H1 (cell line): Measurements from ENCODE around the gene WDR27. TPM values are rescaled to one million over a fixed set of nuclear protein-coding genes. Genes with fewer than 3 reads are reported as not detected.

ENCODE experiments used
- CTCF ChIA-PET: fragments of 300-600 bp; sonication (Branson Sonifier 250); formaldehyde crosslinking; loops from one replicate; lab custom pipeline; 2021; ENCODE audit not compliant: partially characterized antibody; lab: Charles Lee
- POLR2A ChIA-PET: fragments of 300-600 bp; sonication (Branson Sonifier 250); formaldehyde crosslinking; loops from one replicate; lab custom pipeline; 2021; ENCODE audit warnings: inconsistent platforms; ENCODE audit not compliant: partially characterized antibody; lab: Charles Lee
- DNase-seq, 2 experiments: peaks; one replicate each; pipeline versions ENCODE4 v3.0.0 to v3.0.0-alpha.2; 2010 to 2022; ENCODE audit warnings: low spot score in 2 of 2, low read depth in 1 of 2, mixed read lengths in 1 of 2
- FAIRE-seq: peaks from 2 replicates; lab custom pipeline; 2011; peaks lifted over from hg19 to GRCh38; lab: Jason Lieb, UNC
- H2AFZ ChIP-seq: 2 replicates; pipeline ENCODE4 v1.8.1; 2012; ENCODE audit warnings: low read length, inconsistent platforms
- H2AK5ac ChIP-seq: 2 replicates; pipeline ENCODE4 v1.6.1; 2013; ENCODE audit warnings: low read depth, low read length
- H2BK120ac ChIP-seq: replicated peaks from 2 replicates; pipeline ENCODE3; 2013; ENCODE audit warnings: low read depth, low read length, inconsistent platforms
- H2BK12ac ChIP-seq: 2 replicates; pipeline ENCODE4 v1.6.1; 2013; ENCODE audit warnings: low read depth, low read length
- H2BK15ac ChIP-seq: 2 replicates; pipeline ENCODE4 v1.6.1; 2013; ENCODE audit warnings: low read length
- H2BK20ac ChIP-seq: 2 replicates; pipeline ENCODE4 v1.6.1; 2013; ENCODE audit warnings: low read length
- H2BK5ac ChIP-seq: 2 replicates; pipeline ENCODE4 v1.6.1; 2013; ENCODE audit warnings: low read depth, low read length
- H3K14ac ChIP-seq: 2 replicates; pipeline ENCODE4 v1.6.1; 2013; ENCODE audit warnings: inconsistent platforms; ENCODE audit not compliant: insufficient read length
- H3K18ac ChIP-seq: 2 replicates; pipeline ENCODE4 v1.6.1; 2013; ENCODE audit warnings: low read length; ENCODE audit errors: extremely low read depth
- H3K23ac ChIP-seq: 2 replicates; pipeline ENCODE4 v1.6.1; 2013; ENCODE audit warnings: inconsistent platforms; ENCODE audit not compliant: insufficient read length
- H3K23me2 ChIP-seq: 2 replicates; pipeline ENCODE4 v1.6.1; 2013; ENCODE audit warnings: low read depth, low read length
- H3K27ac ChIP-seq: 2 replicates; pipeline ENCODE4 v1.6.1; 2011; ENCODE audit warnings: low read depth, low read length, inconsistent platforms
- H3K27me3 ChIP-seq, 4 experiments: replicated peaks in 1 of 4; 1 replicate in 1 of 4; 2 replicates in 3 of 4; pipeline versions ENCODE4 v1.6.1 to v1.8.1; 2011 to 2013; ENCODE audit warnings: low read length in 3 of 4, mild to moderate bottlenecking in 3 of 4, inconsistent platforms in 2 of 4, mixed read lengths in 2 of 4, moderate library complexity in 1 of 4; ENCODE audit not compliant: control insufficient read depth in 3 of 4, insufficient read depth in 3 of 4; ENCODE audit errors: extremely low read depth in 1 of 4
- H3K36me3 ChIP-seq, 4 experiments: 2 replicates each; pipeline versions ENCODE4 v1.6.1 to v1.8.1; 2011 to 2013; ENCODE audit warnings: mild to moderate bottlenecking in 4 of 4, low read length in 3 of 4, moderate library complexity in 2 of 4, control low read depth in 1 of 4, inconsistent platforms in 1 of 4; ENCODE audit not compliant: insufficient read depth in 4 of 4, control insufficient read depth in 2 of 4
- H3K4ac ChIP-seq: replicated peaks from 2 replicates; pipeline ENCODE3; 2013; ENCODE audit warnings: low read length, low read depth, mixed read lengths, inconsistent platforms; ENCODE audit not compliant: insufficient read length
- H3K4me1 ChIP-seq, 4 experiments: replicated peaks in 1 of 4; 1 replicate in 1 of 4; 2 replicates in 3 of 4; pipeline versions ENCODE4 v1.6.1 to v1.8.1; 2011 to 2013; ENCODE audit warnings: low read length in 3 of 4, inconsistent platforms in 2 of 4, mixed read lengths in 1 of 4; ENCODE audit not compliant: insufficient read depth in 4 of 4, control insufficient read depth in 3 of 4
- H3K4me2 ChIP-seq, 2 experiments: 2 replicates each; pipeline versions ENCODE4 v1.6.1 to v1.8.1; 2011 to 2013; ENCODE audit warnings: low read depth in 2 of 2, low read length in 2 of 2, control low read depth in 1 of 2, inconsistent platforms in 1 of 2, mild to moderate bottlenecking in 1 of 2; ENCODE audit not compliant: insufficient read depth in 1 of 2
- H3K4me3 ChIP-seq, 4 experiments: fragments of 200-600, 300-600 bp in 1 of 4; sonication (generic), shearing (Covaris generic), sonication (Bioruptor Twin) in 1 of 4; 2 replicates each; pipeline versions ENCODE4 v1.5.1 to v1.8.1; 2011 to 2016; ENCODE audit warnings: low read length in 4 of 4, low read depth in 3 of 4, control low read depth in 2 of 4, inconsistent platforms in 2 of 4, mild to moderate bottlenecking in 2 of 4, mixed read lengths in 1 of 4, moderate library complexity in 1 of 4; ENCODE audit not compliant: insufficient read depth in 2 of 4; ENCODE audit errors: extremely low read depth in 1 of 4
- H3K56ac ChIP-seq: replicated peaks from 2 replicates; pipeline ENCODE3; 2013; ENCODE audit warnings: low read depth, mild to moderate bottlenecking, mixed read lengths, low read length, inconsistent platforms; ENCODE audit not compliant: insufficient read length
- H3K79me1 ChIP-seq: 2 replicates; pipeline ENCODE4 v1.6.1; 2013; ENCODE audit warnings: low read depth, low read length, control low read depth
- H3K79me2 ChIP-seq, 2 experiments: 2 replicates each; pipeline versions ENCODE4 v1.6.1 to v1.8.1; 2012 to 2013; ENCODE audit warnings: low read length in 2 of 2, mild to moderate bottlenecking in 2 of 2, inconsistent platforms in 1 of 2; ENCODE audit not compliant: insufficient read depth in 2 of 2, control insufficient read depth in 1 of 2
- H3K9ac ChIP-seq, 4 experiments: replicated peaks in 1 of 4; 1 replicate in 1 of 4; 2 replicates in 3 of 4; pipeline versions ENCODE4 v1.6.1 to v1.8.1; 2011 to 2013; ENCODE audit warnings: low read depth in 3 of 4, low read length in 3 of 4, control low read depth in 2 of 4, mild to moderate bottlenecking in 2 of 4, moderate library complexity in 2 of 4, inconsistent platforms in 1 of 4; ENCODE audit errors: extremely low read depth in 1 of 4
- H3K9me3 ChIP-seq, 2 experiments: 2 replicates each; pipeline versions ENCODE4 v1.6.1 to v1.8.1; 2012 to 2013; ENCODE audit warnings: mild to moderate bottlenecking in 2 of 2, moderate library complexity in 2 of 2, control low read depth in 1 of 2, inconsistent platforms in 1 of 2, low read depth in 1 of 2, low read length in 1 of 2, mixed read lengths in 1 of 2; ENCODE audit not compliant: insufficient read depth in 2 of 2
- H4K20me1 ChIP-seq, 2 experiments: replicated peaks in 1 of 2; 2 replicates each; pipeline versions ENCODE3 to v1.8.1; 2011 to 2013; ENCODE audit warnings: inconsistent platforms in 2 of 2, low read length in 2 of 2, mild to moderate bottlenecking in 1 of 2; ENCODE audit not compliant: insufficient read depth in 2 of 2, control insufficient read depth in 1 of 2
- H4K5ac ChIP-seq: 2 replicates; pipeline ENCODE4 v1.6.1; 2013; ENCODE audit warnings: low read length, low read depth, mixed read lengths, inconsistent platforms; ENCODE audit not compliant: insufficient read length
- H4K8ac ChIP-seq: 2 replicates; pipeline ENCODE4 v1.8.0; 2013; ENCODE audit warnings: mild to moderate bottlenecking, moderate library complexity, low read length, inconsistent platforms; ENCODE audit not compliant: insufficient read depth; ENCODE audit errors: extremely low read depth
- H4K91ac ChIP-seq: replicated peaks from 2 replicates; pipeline ENCODE3; 2013; ENCODE audit warnings: low read length, mixed read lengths, inconsistent platforms; ENCODE audit not compliant: insufficient read length
- PHF8 ChIP-seq: fragments of 200-600 bp; sonication (generic); conservative IDR thresholded peaks from 2 replicates; pipeline ENCODE4 v1.7.1; 2012; ENCODE audit warnings: low read depth, mild to moderate bottlenecking, inconsistent platforms, low read length, moderate library complexity
- WGBS, 2 experiments: shearing (Covaris generic) in 1 of 2; methylation state at CpG; one replicate each; pipeline versions ENCODE4 v1.1.6 to v1.1.7; 2013 to 2015; ENCODE audit warnings: low lambda C conversion rate in 2 of 2, mixed read lengths in 2 of 2, inconsistent platforms in 1 of 2, low coverage in 1 of 2, missing lambda C conversion rate in 1 of 2; ENCODE audit not compliant: insufficient replicate concordance in 2 of 2, insufficient coverage in 1 of 2, insufficient read length in 1 of 2; ENCODE audit errors: extremely low coverage in 1 of 2, missing lambda C conversion rate in 1 of 2; 5-methylcytosine and 5-hydroxymethylcytosine counted together
- polyA plus RNA-seq, 7 experiments: library from polyadenylated mRNA; depleted of rRNA in 3 of 7; stranded (reverse) in 5 of 7; unstranded in 2 of 7; fragments of >200 nt in 5 of 7; fragments of 200-250 nt in 2 of 7; gene quantifications; 1 replicate in 5 of 7; 2 replicates in 1 of 7; 4 replicates in 1 of 7; pipeline versions ENCODE4 v1.2.1 to v1.2.3, GENCODE V29; 2011 to 2013; ENCODE audit warnings: missing spikeins in 2 of 7, mixed read lengths in 2 of 7
- total RNA-seq: library from RNA; stranded (reverse); fragmentation: NEBNext Ultra II Directional; extraction: Animal tissue kit (Norgen Biotek cat#: 25700); gene quantifications from 2 replicates; pipeline ENCODE4 v1.2.1, GENCODE V29; 2021
- TF ChIP-seq, protein P1 (sequence below): IDR thresholded peaks from 2 replicates; pipeline ENCODE4 v1.6.1; 2012; ENCODE audit warnings: inconsistent platforms

The WDR27 gene
- total and polyA plus RNA-seq, 2 of the 8 experiments (the other 6 are each of a cell fraction or from before 2014, with no cell fraction given): 53.6 to 68.6 TPM

DNA sequence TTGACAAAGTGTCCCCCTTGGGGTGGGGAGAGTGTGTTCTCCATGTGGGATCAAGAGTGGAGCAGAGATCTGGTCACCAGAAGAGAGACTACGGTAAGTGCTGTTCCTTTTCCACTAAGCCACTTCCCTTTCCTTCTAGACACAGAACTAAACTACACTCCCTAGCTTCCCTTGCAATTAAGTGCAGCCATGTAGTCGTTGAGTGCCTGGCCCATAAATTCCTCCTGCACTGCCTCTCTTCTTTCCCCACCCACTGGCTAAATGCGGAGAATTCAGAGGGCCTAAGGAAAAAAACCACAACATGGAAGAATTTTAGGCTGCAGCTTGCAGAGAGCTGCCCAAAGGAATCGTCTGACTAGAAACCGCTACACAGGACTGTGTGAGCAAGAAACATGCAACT is 1.5 kb downstream of the WDR27 start:
- Histone ChIP-seq H3K4me2 (peak overlapping the region; percentile 91 to 96; a peak in 3 of 4 replicates), H3K79me1 (peaks cover 20% of the 10 kb centered on the region), H3K9ac (no peak overlapping the region), H3K23ac (no peak overlapping the region), H2BK15ac (no peak overlapping the region), H3K36me3 (peaks cover 0 to 9% (median under 1%) of the 10 kb centered on the region in 4 experiments; a peak in 3 of 8 replicates), H3K9me3 (no peaks in the 10 kb centered on the region; a peak in 1 of 4 replicates), H2BK5ac (no peak overlapping the region), H4K91ac (no peak overlapping the region), H3K27me3 (no peaks in the 10 kb centered on the region), H4K8ac (no peak overlapping the region), H3K14ac (no peak overlapping the region), H2AK5ac (no peak overlapping the region), H2BK120ac (no peak overlapping the region), H3K4me1 (peaks cover 0 to 16% (median 5%) of the 10 kb centered on the region in 4 experiments; a peak in 2 of 7 replicates), H3K4me3 (peak overlapping the region; percentile 6 to 94 (median 44); a peak in 3 of 8 replicates), H3K18ac (no peak overlapping the region), H3K79me2 (peaks cover 3 to 77% of the 10 kb centered on the region in 2 experiments), H3K23me2 (peaks cover 5% of the 10 kb centered on the region; the same call in 1 of the 2 replicates), H3K4ac (no peak overlapping the region), H3K56ac (no peak overlapping the region), H4K20me1 (peaks cover 4 to 14% of the 10 kb centered on the region in 2 experiments), H4K5ac (no peak overlapping the region), H2BK12ac (no peak overlapping the region), H3K27ac (no peak overlapping the region), H2BK20ac (0 out of 2 replicates have a peak overlapping the region, but pooled peaks have one; percentile 43), H2AFZ (no peak overlapping the region)
- ChIA-PET CTCF (interaction anchor here (0.5 to 1.7 kb wide), 4 partner anchors 22 to 279 kb away, joined by 3 to 4 read pairs (median 3); no protein-coding TSS in a partner anchor), POLR2A (interaction anchor here (1.3 to 6.3 kb wide), 3 partner anchors 9 to 17 kb away, joined by 4 to 41 read pairs (median 22); no protein-coding TSS in a partner anchor)
- whole genome bisulfite sequencing, 2 experiments: 55% methylated on average over 5 of the region's 5 CpGs; no CpG with 5 or more reads in 1 of the 2 experiments
- no peak for FAIRE-seq
- no peak for DNase-seq
- TF ChIP-seq PHF8: no peak
- TF ChIP-seq, protein P1, sequence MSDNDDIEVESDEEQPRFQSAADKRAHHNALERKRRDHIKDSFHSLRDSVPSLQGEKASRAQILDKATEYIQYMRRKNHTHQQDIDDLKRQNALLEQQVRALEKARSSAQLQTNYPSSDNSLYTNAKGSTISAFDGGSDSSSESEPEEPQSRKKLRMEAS: no peak
